ENCODE data around the gene CHFR.

GRCh38 chr12:132873724-132874123 is 13.7 kb downstream of the CHFR start:
- TF ChIP-seq POLR2A (IDR thresholded peaks at IDR 0.05), result no peak
- no peak for TF ChIP-seq CTCF (IDR thresholded peaks at IDR 0.05)
- no peak for TF ChIP-seq EP300 (IDR thresholded peaks at IDR 0.05)

Data from tibial nerve (tissue), 4 donors.